PC-9 (cell line): ENCODE data around the gene ARFRP1.

Experiments used
- CTCF ChIP-seq: fragments of 200-600 bp; sonication (generic); conservative IDR thresholded peaks from 2 replicates; pipeline ENCODE4 v1.6.1; 2017; ENCODE audit warnings: mixed run types, antibody characterized with exemption, mild to moderate bottlenecking, moderate library complexity
- EZH2 ChIP-seq: fragments of 200-600 bp; sonication (generic); IDR thresholded peaks from 2 replicates; pipeline ENCODE4 v1.8.0; 2017; ENCODE audit warnings: antibody characterized with exemption, low read depth

GRCh38 chr20:63753381-63753780, 45.6 kb upstream of the ARFRP1 start:
- TF ChIP-seq CTCF (no peak), EZH2 (no peak)
